Esophagus squamous epithelium (tissue), 4 donors: Measurements from ENCODE around the gene INSYN2B.

Source experiments
- CTCF ChIP-seq, 6 experiments: fragments of 450-650 bp in 4 of 6; fragments of 200-600 bp in 2 of 6; sonication (generic) in 2 of 6; IDR thresholded peaks; one replicate each; pipeline ENCODE4 v1.5.1; 2016 to 2019; ENCODE audit warnings: antibody characterized with exemption in 6 of 6, mild to moderate bottlenecking in 4 of 6, moderate library complexity in 4 of 6
- POLR2A ChIP-seq, 4 donors: fragments of 450-650 bp; IDR thresholded peaks; one replicate each; pipeline ENCODE4 v1.6.1; 2017; ENCODE audit warnings: antibody characterized with exemption in 4 of 4, mild to moderate bottlenecking in 4 of 4, moderate library complexity in 3 of 4

- TF ChIP-seq CTCF (IDR thresholded peaks at IDR 0.05) (no peak), POLR2A (IDR thresholded peaks at IDR 0.05) (no peak)
Measured at GRCh38 chr5:169904508-169904907, 75.8 kb downstream of the INSYN2B start.
